Nephron progenitor cell (in vitro differentiated cells): Measurements from ENCODE around the gene FGF2.
"Not testable (repeated sequence)": the region's sequence is repeated elsewhere in the genome, so short reads cannot be mapped to it uniquely, and the experiment has no call there.

Experiments used
- DNase-seq: peaks from one replicate; pipeline ENCODE4 v3.0.0; 2021
- H3K27ac Mint-ChIP-seq: 2 replicates; pipeline ENCODE4 v1.8.0; 2021; ENCODE audit warnings: mild to moderate bottlenecking, moderate library complexity, mixed read lengths
- H3K27me3 Mint-ChIP-seq: 2 replicates; pipeline ENCODE4 v1.8.0; 2021; ENCODE audit warnings: mild to moderate bottlenecking, low read depth, mixed read lengths; ENCODE audit not compliant: poor library complexity
- H3K36me3 Mint-ChIP-seq: 2 replicates; pipeline ENCODE4 v1.8.0; 2021; ENCODE audit warnings: low read depth, mixed read lengths
- H3K4me1 Mint-ChIP-seq: 2 replicates; pipeline ENCODE4 v1.8.0; 2021; ENCODE audit warnings: mixed read lengths
- H3K4me3 Mint-ChIP-seq: 2 replicates; pipeline ENCODE4 v1.8.0; 2021; ENCODE audit warnings: mild to moderate bottlenecking, moderate library complexity, mixed read lengths
- H3K9me3 Mint-ChIP-seq: 2 replicates; pipeline ENCODE4 v1.8.0; 2021; ENCODE audit warnings: mild to moderate bottlenecking, moderate library complexity, mixed read lengths
- CTCF ChIP-seq: fragments of 200-600 bp; sonication (generic); IDR thresholded peaks from 2 replicates; pipeline ENCODE4 v1.5.0; 2021; ENCODE audit warnings: antibody characterized with exemption

FGF2 gene

GRCh38 chr4:122855353-122855890 is 28.8 kb downstream of the FGF2 start:
- no peak for TF ChIP-seq CTCF
- peaks cover 41% of the 10 kb centered on the region for H3K4me1 Mint-ChIP-seq
- H3K9me3 Mint-ChIP-seq, result no peaks in the 10 kb centered on the region
- no peak overlapping the region for H3K4me3 Mint-ChIP-seq
- H3K36me3 Mint-ChIP-seq, result peaks cover 5% of the 10 kb centered on the region
- peak overlapping the region; percentile 22 for H3K27ac Mint-ChIP-seq
- DNase-seq, result no peak
- no peaks in the 10 kb centered on the region for H3K27me3 Mint-ChIP-seq

- no peak for TF ChIP-seq CTCF
- Mint-ChIP-seq H3K4me1 (peaks cover 41% of the 10 kb centered on the region), H3K9me3 (no peaks in the 10 kb centered on the region), H3K27me3 (no peaks in the 10 kb centered on the region), H3K36me3 (peaks cover 7% of the 10 kb centered on the region), H3K4me3 (no peak overlapping the region), H3K27ac (no peak overlapping the region)
- no peak for DNase-seq
These were observed 30.5 kb downstream of the FGF2 start for GRCh38 chr4:122857160-122857559.

GRCh38 chr4:122858705-122859104 is 32.1 kb downstream of the FGF2 start:
- H3K27ac Mint-ChIP-seq, result no peak overlapping the region
- H3K4me3 Mint-ChIP-seq, result no peak overlapping the region
- H3K27me3 Mint-ChIP-seq, result no peaks in the 10 kb centered on the region
- peaks cover 4% of the 10 kb centered on the region for H3K36me3 Mint-ChIP-seq
- no peak for TF ChIP-seq CTCF
- H3K9me3 Mint-ChIP-seq, result no peaks in the 10 kb centered on the region
- DNase-seq, result no peak
- peaks cover 36% of the 10 kb centered on the region for H3K4me1 Mint-ChIP-seq

GRCh38 chr4:122861172-122861943 is 34.7 kb downstream of the FGF2 start:
- no peaks in the 10 kb centered on the region for H3K27me3 Mint-ChIP-seq
- H3K9me3 Mint-ChIP-seq, result no peaks in the 10 kb centered on the region
- H3K4me3 Mint-ChIP-seq, result no peak overlapping the region
- peaks cover 13% of the 10 kb centered on the region for H3K4me1 Mint-ChIP-seq
- H3K36me3 Mint-ChIP-seq, result peaks cover 4% of the 10 kb centered on the region
- TF ChIP-seq CTCF, result no peak
- H3K27ac Mint-ChIP-seq, result peak overlapping the region; percentile 12
- no peak for DNase-seq

- Mint-ChIP-seq H3K9me3 (peaks cover 13% of the 10 kb centered on the region), H3K4me1 (no peaks in the 10 kb centered on the region), H3K36me3 (peaks cover 17% of the 10 kb centered on the region), H3K27me3 (no peaks in the 10 kb centered on the region), H3K4me3 (no peak overlapping the region), H3K27ac (no peak overlapping the region)
- DNase-seq, result no peak
- TF ChIP-seq CTCF, result no peak
These were observed 37.0 kb downstream of the FGF2 start for GRCh38 chr4:122863639-122864038.

- Mint-ChIP-seq H3K36me3 (peaks cover 34% of the 10 kb centered on the region), H3K4me1 (no peaks in the 10 kb centered on the region), H3K27ac (no peak overlapping the region), H3K27me3 (no peaks in the 10 kb centered on the region), H3K4me3 (no peak overlapping the region), H3K9me3 (peaks cover 31% of the 10 kb centered on the region)
- no peak for DNase-seq
- TF ChIP-seq CTCF, result no peak
These were observed 38.8 kb downstream of the FGF2 start for GRCh38 chr4:122865425-122865824.

GRCh38 chr4:122868235-122868634 is 41.6 kb downstream of the FGF2 start:
- not testable (repeated sequence) for H3K4me1 Mint-ChIP-seq

More at GRCh38 chr4:122868235-122868634, 41.6 kb downstream of the FGF2 start:
- Mint-ChIP-seq H3K27ac (peak overlapping the region; percentile 77), H3K36me3 (peaks cover 55% of the 10 kb centered on the region), H3K9me3 (peaks cover 56% of the 10 kb centered on the region)
- H3K4me3 Mint-ChIP-seq, H3K27me3 Mint-ChIP-seq, DNase-seq: not testable (repeated sequence)
